ENCODE results near the gene MAN1C1.

DNA sequence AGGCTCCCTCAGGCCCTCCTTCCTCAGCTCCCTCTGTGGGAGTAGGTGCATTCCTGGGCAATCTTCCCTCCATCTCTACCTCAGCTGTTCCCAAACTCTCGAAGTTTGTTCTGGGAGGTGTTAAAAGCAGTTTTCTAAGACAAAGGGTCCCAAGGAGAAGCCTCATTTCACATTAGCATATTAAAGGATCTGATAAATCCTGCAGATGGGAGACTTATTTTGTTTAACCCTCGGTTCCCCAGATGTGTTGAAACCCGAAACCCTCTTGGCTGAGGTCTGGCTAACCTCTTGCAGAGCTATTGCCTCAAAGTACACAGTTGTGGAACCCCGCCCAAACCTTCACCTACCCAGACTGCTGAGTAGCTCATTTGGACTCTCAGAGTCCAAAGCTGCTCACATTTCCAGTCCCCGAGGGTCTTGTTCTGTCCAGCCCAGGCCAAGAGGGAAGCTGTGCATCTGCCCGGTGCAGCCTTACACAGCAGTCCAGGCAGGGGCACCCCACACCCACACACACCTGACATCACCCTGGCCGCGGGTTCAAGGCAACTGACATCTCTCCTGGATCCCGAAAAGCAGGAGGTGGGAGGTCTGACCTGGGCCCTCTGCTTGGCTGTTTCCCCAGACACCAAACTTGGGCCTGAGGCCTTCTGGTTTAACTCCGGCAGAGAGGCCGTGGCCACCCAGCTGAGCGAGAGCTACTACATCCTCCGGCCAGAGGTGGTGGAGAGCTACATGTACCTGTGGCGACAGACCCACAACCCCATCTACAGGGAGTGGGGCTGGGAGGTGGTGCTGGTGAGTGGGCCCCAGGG is 163.9 kb downstream of the MAN1C1 start:
- TF ChIP-seq POLR2AphosphoS5 (IDR thresholded peaks at IDR 0.05; ENCODE audit: low read depth, low read length), result no peak
- TF ChIP-seq POLR2A (IDR thresholded peaks at IDR 0.05; ENCODE audit: low read depth, low read length), result no peak
- no peak for TF ChIP-seq TAF1 (IDR thresholded peaks at IDR 0.05; ENCODE audit: low read depth, low read length)
- TF ChIP-seq POU2F2 (IDR thresholded peaks at IDR 0.05; ENCODE audit: low read depth, low read length), result no peak
- no peak for TF ChIP-seq SPI1 (IDR thresholded peaks at IDR 0.05; ENCODE audit: low read depth, low read length)

Measured in GM12891 (cell line).